Measurements from ENCODE around the gene RAMACL. TPM values are rescaled to one million over a fixed set of nuclear protein-coding genes. Genes with fewer than 3 reads are reported as not detected.

Gene RAMACL
- total and polyA plus RNA-seq, 2 donors (not counting 1 experiment from before 2014, with no cell fraction given), result 2.7 TPM; not detected in 1

GRCh38 chr6:166587631-166588413 lies 1.3 kb upstream of the RAMACL start:
- Mint-ChIP-seq H3K27ac (peak overlapping the region; percentile 90), H3K27me3 (no peaks in the 10 kb centered on the region), H3K4me1 (peaks cover 43% of the 10 kb centered on the region), H3K4me3 (peak overlapping the region; percentile 73), H3K9me3 (ENCODE audit: insufficient read depth) (no peaks in the 10 kb centered on the region)
- Histone ChIP-seq H3K36me3 (replicated peaks in 1 of 2; ENCODE audit: control extremely low read depth in 1 of 2, control insufficient read depth in 1 of 2, extremely low read depth in 1 of 2, insufficient read depth in 2 of 2, low read length in 1 of 2) (no peaks in the 10 kb centered on the region), H3K27me3 (replicated peaks in 1 of 4; ENCODE audit: control extremely low read depth in 1 of 4, control insufficient read depth in 3 of 4, insufficient read depth in 4 of 4, low read length in 3 of 4) (no peaks in the 10 kb centered on the region), H3K9me3 (ENCODE audit: control extremely low read depth in 1 of 3, control insufficient read depth in 2 of 3, insufficient read depth in 1 of 3, low read length in 2 of 3) (peaks cover 0 to 3% (median 0%) of the 10 kb centered on the region in 3 donors), H3K4me1 (ENCODE audit: control insufficient read depth in 2 of 2, insufficient read depth in 2 of 2, low read length in 2 of 2) (peaks cover 38 to 46% of the 10 kb centered on the region in 2 donors), H4K20me1 (ENCODE audit: control insufficient read depth, insufficient read depth, low read length, poor library complexity, severe bottlenecking) (no peaks in the 10 kb centered on the region), H3K4me2 (replicated peaks; ENCODE audit: low read depth, low read length, poor library complexity, severe bottlenecking) (peak overlapping the region; percentile 73), H3K4me3 (ENCODE audit: control extremely low read depth in 1 of 5, extremely low read depth in 1 of 5, insufficient read depth in 1 of 5, low read depth in 2 of 5, low read length in 4 of 5) (peak overlapping the region in 2 of 5 experiments; percentile 15 to 51), H3K79me2 (ENCODE audit: control insufficient read depth, insufficient read depth, low read length) (no peaks in the 10 kb centered on the region), H2AFZ (ENCODE audit: insufficient read depth, low read depth, low read length, poor library complexity, severe bottlenecking) (peak overlapping the region; percentile 6), H3K27ac (ENCODE audit: low read length in 2 of 2) (peak overlapping the region; percentile 31 to 70), H3K9ac (ENCODE audit: low read length) (peak overlapping the region; percentile 40)
- intact Hi-C loops (cut with micrococcal nuclease), result loop anchor here (1.0 kb wide), 1 partner anchor 39 kb away; the partner anchor contains the start of gene RPS6KA2
- TF ChIP-seq, protein P1, sequence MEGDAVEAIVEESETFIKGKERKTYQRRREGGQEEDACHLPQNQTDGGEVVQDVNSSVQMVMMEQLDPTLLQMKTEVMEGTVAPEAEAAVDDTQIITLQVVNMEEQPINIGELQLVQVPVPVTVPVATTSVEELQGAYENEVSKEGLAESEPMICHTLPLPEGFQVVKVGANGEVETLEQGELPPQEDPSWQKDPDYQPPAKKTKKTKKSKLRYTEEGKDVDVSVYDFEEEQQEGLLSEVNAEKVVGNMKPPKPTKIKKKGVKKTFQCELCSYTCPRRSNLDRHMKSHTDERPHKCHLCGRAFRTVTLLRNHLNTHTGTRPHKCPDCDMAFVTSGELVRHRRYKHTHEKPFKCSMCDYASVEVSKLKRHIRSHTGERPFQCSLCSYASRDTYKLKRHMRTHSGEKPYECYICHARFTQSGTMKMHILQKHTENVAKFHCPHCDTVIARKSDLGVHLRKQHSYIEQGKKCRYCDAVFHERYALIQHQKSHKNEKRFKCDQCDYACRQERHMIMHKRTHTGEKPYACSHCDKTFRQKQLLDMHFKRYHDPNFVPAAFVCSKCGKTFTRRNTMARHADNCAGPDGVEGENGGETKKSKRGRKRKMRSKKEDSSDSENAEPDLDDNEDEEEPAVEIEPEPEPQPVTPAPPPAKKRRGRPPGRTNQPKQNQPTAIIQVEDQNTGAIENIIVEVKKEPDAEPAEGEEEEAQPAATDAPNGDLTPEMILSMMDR (IDR thresholded peaks at IDR 0.05), result no peak
- TF ChIP-seq EZH2 (IDR thresholded peaks at IDR 0.05; ENCODE audit: borderline replicate concordance, insufficient read depth, low read depth, low read length, poor library complexity, severe bottlenecking), result no peak
- ChIA-PET POLR2A (interaction anchor here (0.6 to 1.9 kb wide), 5 partner anchors 39 to 487 kb away, joined by 3 to 6 read pairs (median 5); no protein-coding TSS in a partner anchor), CTCF (interaction anchor here (0.7 to 1.9 kb wide), 6 partner anchors 34 to 187 kb away, joined by 3 to 10 read pairs (median 3); partner anchors contain the start of gene RPS6KA2)
- DNase-seq (peak; percentile 73), ATAC-seq (ENCODE audit: low read depth) (peak; percentile 81)
- WGBS (ENCODE audit: insufficient coverage), result 0% methylated on average over 6 of the region's 10 CpGs
